HCT116 (cell line): ENCODE results near the gene SFTPA2.

Source experiments
- EGR1 ChIP-seq: IDR thresholded peaks from 2 replicates; pipeline ENCODE4 v1.6.1; 2012; ENCODE audit warnings: low read depth
- EZH2 ChIP-seq: fragments of 200-600 bp; sonication (generic); IDR thresholded peaks from 2 replicates; pipeline ENCODE4 v1.6.1; 2017; ENCODE audit warnings: antibody characterized with exemption, mixed run types
- POLR2A ChIP-seq: IDR thresholded peaks from 2 replicates; pipeline ENCODE4 v1.7.0; 2011; ENCODE audit warnings: borderline replicate concordance; ENCODE audit not compliant: insufficient read depth, insufficient read length; ENCODE audit errors: extremely low read depth
- RAD21 ChIP-seq: IDR thresholded peaks from 2 replicates; pipeline ENCODE4 v1.6.1; 2012; ENCODE audit warnings: low read depth, mild to moderate bottlenecking
- SP1 ChIP-seq: IDR thresholded peaks from 2 replicates; pipeline ENCODE4 v1.6.1; 2012; ENCODE audit warnings: low read depth
- YY1 ChIP-seq: IDR thresholded peaks from 2 replicates; pipeline ENCODE4 v1.6.1; 2011; ENCODE audit warnings: low read length, low read depth, moderate library complexity, mild to moderate bottlenecking; ENCODE audit not compliant: insufficient replicate concordance; ENCODE audit errors: extremely low read depth
- ZNF274 ChIP-seq: fragments of 200-500 bp; sonication (Bioruptor generic); IDR thresholded peaks from 2 replicates; pipeline ENCODE4 v1.6.1; 2014; ENCODE audit warnings: mild to moderate bottlenecking, low read depth, low read length, inconsistent platforms
- TF ChIP-seq, protein P1 (sequence below), 3 experiments: fragments of 200-600 bp in 1 of 3; sonication (generic) in 1 of 3; IDR thresholded peaks in 2 of 3; conservative IDR thresholded peaks in 1 of 3; 2 replicates each; pipeline ENCODE4 v1.5.1; 2012 to 2017; ENCODE audit warnings: low read depth in 2 of 3, low read length in 2 of 3, antibody characterized with exemption in 1 of 3, borderline replicate concordance in 1 of 3, control low read depth in 1 of 3, mild to moderate bottlenecking in 1 of 3, mixed read lengths in 1 of 3, mixed run types in 1 of 3, moderate library complexity in 1 of 3; ENCODE audit not compliant: insufficient read depth in 1 of 3
- TF ChIP-seq, protein P2 (sequence below): IDR thresholded peaks from 2 replicates; pipeline ENCODE4 v1.6.1; 2012; ENCODE audit warnings: low read depth

DNA sequence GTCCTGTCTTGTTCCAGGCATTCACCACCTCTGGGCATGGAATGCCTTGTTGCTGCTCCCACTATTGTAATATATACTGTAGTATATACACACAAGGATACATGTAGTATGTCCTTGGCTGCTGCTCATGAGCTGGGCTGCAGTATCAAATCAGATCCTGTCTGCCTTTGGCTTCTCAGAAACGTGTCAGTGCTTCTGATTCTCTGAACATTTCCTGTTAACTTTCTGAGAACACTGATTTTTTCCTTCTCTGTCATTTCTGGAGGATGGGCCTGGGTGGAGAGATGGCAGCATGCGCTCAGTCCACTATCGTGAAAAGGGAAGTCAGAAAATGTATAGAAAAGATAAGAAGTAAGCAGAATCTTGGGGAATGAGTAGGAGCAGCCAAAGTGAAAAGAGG, 12.2 kb downstream of the SFTPA2 start:
- TF ChIP-seq, protein P1, sequence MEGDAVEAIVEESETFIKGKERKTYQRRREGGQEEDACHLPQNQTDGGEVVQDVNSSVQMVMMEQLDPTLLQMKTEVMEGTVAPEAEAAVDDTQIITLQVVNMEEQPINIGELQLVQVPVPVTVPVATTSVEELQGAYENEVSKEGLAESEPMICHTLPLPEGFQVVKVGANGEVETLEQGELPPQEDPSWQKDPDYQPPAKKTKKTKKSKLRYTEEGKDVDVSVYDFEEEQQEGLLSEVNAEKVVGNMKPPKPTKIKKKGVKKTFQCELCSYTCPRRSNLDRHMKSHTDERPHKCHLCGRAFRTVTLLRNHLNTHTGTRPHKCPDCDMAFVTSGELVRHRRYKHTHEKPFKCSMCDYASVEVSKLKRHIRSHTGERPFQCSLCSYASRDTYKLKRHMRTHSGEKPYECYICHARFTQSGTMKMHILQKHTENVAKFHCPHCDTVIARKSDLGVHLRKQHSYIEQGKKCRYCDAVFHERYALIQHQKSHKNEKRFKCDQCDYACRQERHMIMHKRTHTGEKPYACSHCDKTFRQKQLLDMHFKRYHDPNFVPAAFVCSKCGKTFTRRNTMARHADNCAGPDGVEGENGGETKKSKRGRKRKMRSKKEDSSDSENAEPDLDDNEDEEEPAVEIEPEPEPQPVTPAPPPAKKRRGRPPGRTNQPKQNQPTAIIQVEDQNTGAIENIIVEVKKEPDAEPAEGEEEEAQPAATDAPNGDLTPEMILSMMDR (IDR thresholded peaks at IDR 0.05 in 2 of 3, conservative IDR thresholded peaks at IDR 0.05 in 1 of 3; ENCODE audit: borderline replicate concordance in 1 of 3, insufficient read depth in 1 of 3, low read depth in 2 of 3, low read length in 2 of 3): no peak
- TF ChIP-seq ZNF274 (no peak), YY1 (no peak), EGR1 (no peak), POLR2A (no peak), RAD21 (no peak), EZH2 (no peak), SP1 (no peak)
- TF ChIP-seq, protein P2, sequence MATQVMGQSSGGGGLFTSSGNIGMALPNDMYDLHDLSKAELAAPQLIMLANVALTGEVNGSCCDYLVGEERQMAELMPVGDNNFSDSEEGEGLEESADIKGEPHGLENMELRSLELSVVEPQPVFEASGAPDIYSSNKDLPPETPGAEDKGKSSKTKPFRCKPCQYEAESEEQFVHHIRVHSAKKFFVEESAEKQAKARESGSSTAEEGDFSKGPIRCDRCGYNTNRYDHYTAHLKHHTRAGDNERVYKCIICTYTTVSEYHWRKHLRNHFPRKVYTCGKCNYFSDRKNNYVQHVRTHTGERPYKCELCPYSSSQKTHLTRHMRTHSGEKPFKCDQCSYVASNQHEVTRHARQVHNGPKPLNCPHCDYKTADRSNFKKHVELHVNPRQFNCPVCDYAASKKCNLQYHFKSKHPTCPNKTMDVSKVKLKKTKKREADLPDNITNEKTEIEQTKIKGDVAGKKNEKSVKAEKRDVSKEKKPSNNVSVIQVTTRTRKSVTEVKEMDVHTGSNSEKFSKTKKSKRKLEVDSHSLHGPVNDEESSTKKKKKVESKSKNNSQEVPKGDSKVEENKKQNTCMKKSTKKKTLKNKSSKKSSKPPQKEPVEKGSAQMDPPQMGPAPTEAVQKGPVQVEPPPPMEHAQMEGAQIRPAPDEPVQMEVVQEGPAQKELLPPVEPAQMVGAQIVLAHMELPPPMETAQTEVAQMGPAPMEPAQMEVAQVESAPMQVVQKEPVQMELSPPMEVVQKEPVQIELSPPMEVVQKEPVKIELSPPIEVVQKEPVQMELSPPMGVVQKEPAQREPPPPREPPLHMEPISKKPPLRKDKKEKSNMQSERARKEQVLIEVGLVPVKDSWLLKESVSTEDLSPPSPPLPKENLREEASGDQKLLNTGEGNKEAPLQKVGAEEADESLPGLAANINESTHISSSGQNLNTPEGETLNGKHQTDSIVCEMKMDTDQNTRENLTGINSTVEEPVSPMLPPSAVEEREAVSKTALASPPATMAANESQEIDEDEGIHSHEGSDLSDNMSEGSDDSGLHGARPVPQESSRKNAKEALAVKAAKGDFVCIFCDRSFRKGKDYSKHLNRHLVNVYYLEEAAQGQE: no peak
